NB4 (cell line): ENCODE measurements around the gene ZP1.

Experiments
- CTCF ChIP-seq: IDR thresholded peaks from one replicate; pipeline ENCODE4 v1.5.1; 2012; ENCODE audit warnings: low read depth, low read length
- MAX ChIP-seq: IDR thresholded peaks from 2 replicates; pipeline ENCODE4 v1.6.1; 2011; ENCODE audit warnings: low read depth, low read length
- POLR2A ChIP-seq: IDR thresholded peaks from 2 replicates; pipeline ENCODE4 v1.6.1; 2011; ENCODE audit warnings: mild to moderate bottlenecking; ENCODE audit not compliant: insufficient read length; ENCODE audit errors: extremely low read depth

- TF ChIP-seq POLR2A (no peak), CTCF (no peak), MAX (no peak)
Measured at GRCh38 chr11:60922906-60923305, 55.6 kb downstream of the ZP1 start.
